Measurements from ENCODE around the gene DDX20. TPM values are rescaled to one million over a fixed set of nuclear protein-coding genes. Genes with fewer than 3 reads are reported as not detected.
"Not testable (repeated sequence)": the region's sequence is repeated elsewhere in the genome, so short reads cannot be mapped to it uniquely, and the experiment has no call there.

Gene DDX20
- total RNA-seq, 4 donors from 2014 or later = 9.5 to 19.9 (median 13.1) TPM

GRCh38 chr1:111791776-111792175, 36.1 kb downstream of the DDX20 start:
- no peak for DNase-seq (ENCODE audit: extremely low spot score)
- WGBS = 84% methylated on average over 6 of the region's 6 CpGs
- intact Hi-C loops (cut with DNase I) = no loop called here
- Histone ChIP-seq H3K4me3 (no peak overlapping the region), H3K9me3 (no peaks in the 10 kb centered on the region), H3K4me1 (peaks cover 0 to 14% (median 7%) of the 10 kb centered on the region in 4 donors), H3K27ac (replicated peaks in 1 of 4) (no peak overlapping the region), H3K27me3 (no peaks in the 10 kb centered on the region), H3K36me3 (no peaks in the 10 kb centered on the region)
- TF ChIP-seq POLR2AphosphoS5 (IDR thresholded peaks at IDR 0.05) (no peak), CTCF (IDR thresholded peaks at IDR 0.05) (no peak), POLR2A (IDR thresholded peaks at IDR 0.05; ENCODE audit: low read depth) (no peak), EP300 (IDR thresholded peaks at IDR 0.05) (no peak)

GRCh38 chr1:111792249-111792648, 36.5 kb downstream of the DDX20 start:
- no peaks in the 10 kb centered on the region for H3K27me3 ChIP-seq
- no peaks in the 10 kb centered on the region for H3K36me3 ChIP-seq
- H3K9me3 ChIP-seq = no peaks in the 10 kb centered on the region
- 59% methylated on average over 5 of the region's 5 CpGs for WGBS
- H3K4me1 ChIP-seq = peaks cover 0 to 14% (median 7%) of the 10 kb centered on the region in 4 donors
- no peak overlapping the region for H3K4me3 ChIP-seq
- intact Hi-C loops (cut with DNase I) = no loop called here
- DNase-seq (ENCODE audit: extremely low spot score) = no peak
- H3K27ac ChIP-seq (replicated peaks in 1 of 4) = no peak overlapping the region
- TF ChIP-seq EP300 (IDR thresholded peaks at IDR 0.05) (no peak), CTCF (IDR thresholded peaks at IDR 0.05) (no peak), POLR2A (IDR thresholded peaks at IDR 0.05; ENCODE audit: low read depth) (no peak), POLR2AphosphoS5 (IDR thresholded peaks at IDR 0.05) (no peak)

GRCh38 chr1:111793923-111794322, 38.2 kb downstream of the DDX20 start:
- no peak overlapping the region for H3K27ac ChIP-seq (replicated peaks in 1 of 4)
- H3K4me1 ChIP-seq = peaks cover 0 to 13% (median 6%) of the 10 kb centered on the region in 4 donors
- 45% methylated on average over 2 of the region's 2 CpGs for WGBS
- TF ChIP-seq CTCF (IDR thresholded peaks at IDR 0.05) (no peak), POLR2AphosphoS5 (IDR thresholded peaks at IDR 0.05) (no peak), POLR2A (IDR thresholded peaks at IDR 0.05; ENCODE audit: low read depth) (no peak), EP300 (IDR thresholded peaks at IDR 0.05) (no peak)
- H3K36me3 ChIP-seq = no peaks in the 10 kb centered on the region
- intact Hi-C loops (cut with DNase I) = no loop called here
- no peaks in the 10 kb centered on the region for H3K27me3 ChIP-seq
- DNase-seq (ENCODE audit: extremely low spot score) = no peak
- H3K4me3 ChIP-seq = no peak overlapping the region
- H3K9me3 ChIP-seq = no peaks in the 10 kb centered on the region

GRCh38 chr1:111795401-111795800, 39.7 kb downstream of the DDX20 start:
- TF ChIP-seq POLR2A (IDR thresholded peaks at IDR 0.05; ENCODE audit: low read depth) (no peak), EP300 (IDR thresholded peaks at IDR 0.05) (no peak), POLR2AphosphoS5 (IDR thresholded peaks at IDR 0.05) (no peak), CTCF (IDR thresholded peaks at IDR 0.05) (no peak)
- peaks cover 0 to 7% (median 0%) of the 10 kb centered on the region in 4 donors for H3K4me1 ChIP-seq
- no peak overlapping the region for H3K27ac ChIP-seq (replicated peaks in 1 of 4)
- no peaks in the 10 kb centered on the region for H3K27me3 ChIP-seq
- no peak overlapping the region for H3K4me3 ChIP-seq
- no peak for DNase-seq (ENCODE audit: extremely low spot score)
- intact Hi-C loops (cut with DNase I) = no loop called here
- H3K9me3 ChIP-seq = no peaks in the 10 kb centered on the region
- H3K36me3 ChIP-seq = no peaks in the 10 kb centered on the region
- WGBS = 81% methylated on average over 6 of the region's 6 CpGs

- Histone ChIP-seq H3K27me3 (no peaks in the 10 kb centered on the region), H3K36me3 (no peaks in the 10 kb centered on the region), H3K9me3 (no peaks in the 10 kb centered on the region), H3K4me1 (peaks cover 0 to 7% (median 0%) of the 10 kb centered on the region in 4 donors), H3K4me3 (no peak overlapping the region), H3K27ac (replicated peaks in 1 of 4) (no peak overlapping the region)
- DNase-seq (ENCODE audit: extremely low spot score) = no peak
- WGBS = 93% methylated on average over 2 of the region's 2 CpGs
- TF ChIP-seq EP300 (IDR thresholded peaks at IDR 0.05) (no peak), POLR2AphosphoS5 (IDR thresholded peaks at IDR 0.05) (no peak), CTCF (IDR thresholded peaks at IDR 0.05) (no peak), POLR2A (IDR thresholded peaks at IDR 0.05; ENCODE audit: low read depth) (no peak)
- intact Hi-C loops (cut with DNase I) = no loop called here
Measured at GRCh38 chr1:111798580-111798979, 42.9 kb downstream of the DDX20 start.

- intact Hi-C loops (cut with DNase I); H3K27me3 ChIP-seq; H3K27ac ChIP-seq (replicated peaks in 1 of 4); H3K9me3 ChIP-seq; H3K4me3 ChIP-seq; DNase-seq (ENCODE audit: extremely low spot score); H3K36me3 ChIP-seq; H3K4me1 ChIP-seq: not testable (repeated sequence)
- WGBS = 94% methylated on average over 3 of the region's 14 CpGs
Measured at GRCh38 chr1:111799722-111800121, 44.0 kb downstream of the DDX20 start.
